Natural killer cell (primary cell): ENCODE data around the gene SH3PXD2A. TPM values are rescaled to one million over a fixed set of nuclear protein-coding genes. Genes with fewer than 3 reads are reported as not detected.

Experiments used
- ATAC-seq, 3 donors: fragments of 150-1000 bp in 2 of 3; fragments of 200-7000 bp in 1 of 3; cut with Tn5 transposase; 1 replicate in 1 of 3; 2 replicates in 2 of 3; pipeline ENCODE4 v1.10.0; 2021; ENCODE audit warnings: mild to moderate bottlenecking in 2 of 3, moderate library complexity in 2 of 3
- DNase-seq, 2 donors: peaks; one replicate each; pipeline versions ENCODE4 v3.0.0 to v3.0.0-alpha.2; 2013 to 2021; ENCODE audit warnings: mixed read lengths in 1 of 2
- H3K27ac ChIP-seq: one replicate; pipeline ENCODE4 v1.5.1; 2013; ENCODE audit warnings: mild to moderate bottlenecking, low read length
- H3K27me3 ChIP-seq: one replicate; pipeline ENCODE4 v1.6.1; 2013; ENCODE audit warnings: low read length; ENCODE audit not compliant: control insufficient read depth, insufficient read depth
- H3K36me3 ChIP-seq: one replicate; pipeline ENCODE4 v1.6.1; 2013; ENCODE audit warnings: low read length; ENCODE audit not compliant: control insufficient read depth, insufficient read depth
- H3K4me1 ChIP-seq: one replicate; pipeline ENCODE4 v1.6.1; 2013; ENCODE audit warnings: low read length; ENCODE audit not compliant: control insufficient read depth, insufficient read depth
- H3K4me3 ChIP-seq: one replicate; pipeline ENCODE4 v1.5.1; 2013; ENCODE audit warnings: low read length
- H3K9me3 ChIP-seq: one replicate; pipeline ENCODE4 v1.6.1; 2013; ENCODE audit warnings: low read length; ENCODE audit not compliant: control insufficient read depth, insufficient read depth
- H3K27ac Mint-ChIP-seq, 2 donors: one replicate each; pipeline ENCODE4 v1.8.0; 2022; ENCODE audit warnings: mild to moderate bottlenecking in 2 of 2, mixed read lengths in 2 of 2, moderate library complexity in 1 of 2
- H3K27me3 Mint-ChIP-seq, 2 donors: one replicate each; pipeline ENCODE4 v1.8.0; 2022; ENCODE audit warnings: low read depth in 2 of 2, mixed read lengths in 2 of 2
- H3K36me3 Mint-ChIP-seq: one replicate; pipeline ENCODE4 v1.8.0; 2022; ENCODE audit warnings: mixed read lengths
- H3K4me1 Mint-ChIP-seq, 2 donors: one replicate each; pipeline ENCODE4 v1.8.0; 2022; ENCODE audit warnings: mixed read lengths in 2 of 2
- H3K4me3 Mint-ChIP-seq: one replicate; pipeline ENCODE4 v1.8.0; 2022; ENCODE audit warnings: mild to moderate bottlenecking, moderate library complexity, mixed read lengths
- H3K9me3 Mint-ChIP-seq, 2 donors: one replicate each; pipeline ENCODE4 v1.8.0; 2022; ENCODE audit warnings: mixed read lengths in 2 of 2
- WGBS: methylation state at CpG from one replicate; pipeline ENCODE4 v1.1.7; 2013; ENCODE audit warnings: missing lambda C conversion rate; ENCODE audit not compliant: insufficient coverage; 5-methylcytosine and 5-hydroxymethylcytosine counted together
- intact Hi-C: fragments of 100-400 bp; cut with micrococcal nuclease; formaldehyde crosslinking; loops from one replicate; pipeline ENCODE4 v1.14.2; 2022
- total RNA-seq, 4 donors: library from RNA; stranded (reverse); fragments of 120-200 nt in 1 of 4; gene quantifications; one replicate each; pipeline versions ENCODE4 v1.2.3 to v1.2.4, GENCODE V29; 2013 to 2022
- TF ChIP-seq, protein P1 (sequence below): fragments of 200-600 bp; IDR thresholded peaks from one replicate; pipeline ENCODE4 v1.8.0; 2022; ENCODE audit warnings: antibody characterized with exemption

The SH3PXD2A gene
- total RNA-seq, 3 donors from 2014 or later (not counting 1 experiment from before 2014, with no cell fraction given) = 3.3 to 7.0 (median 4.9) TPM

DNA sequence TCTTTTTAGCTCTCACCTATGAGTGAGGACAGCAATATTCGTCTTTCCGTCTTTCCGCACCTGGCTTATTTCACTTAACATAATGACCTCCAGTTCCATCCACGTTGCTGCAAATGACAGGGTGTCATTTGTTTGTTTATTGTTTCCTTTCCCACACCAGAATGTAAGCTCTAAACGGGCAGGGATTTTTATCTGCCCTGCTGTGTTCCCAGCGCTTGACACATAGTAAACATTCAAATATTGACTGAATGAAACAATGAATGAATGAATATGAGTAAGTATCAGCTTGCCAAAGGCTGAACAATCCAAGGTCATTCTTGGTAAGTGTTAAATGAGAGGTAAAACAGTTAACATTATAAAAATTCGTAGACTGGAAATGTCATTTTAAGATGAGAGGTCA is 12.8 kb downstream of the SH3PXD2A start:
- intact Hi-C loops = no loop called here
- Mint-ChIP-seq H3K27me3 (peaks cover 0 to 3% of the 10 kb centered on the region in 2 donors), H3K27ac (no peak overlapping the region), H3K4me1 (peaks cover 15 to 16% of the 10 kb centered on the region in 2 donors), H3K36me3 (no peaks in the 10 kb centered on the region), H3K4me3 (no peak overlapping the region), H3K9me3 (no peaks in the 10 kb centered on the region)
- no peak overlapping the region for H3K4me3 ChIP-seq
- DNase-seq (no peak), ATAC-seq (no peak)
- H3K9me3 ChIP-seq = no peaks in the 10 kb centered on the region
- peaks cover 9% of the 10 kb centered on the region for H3K4me1 ChIP-seq
- H3K27me3 ChIP-seq = no peaks in the 10 kb centered on the region
- H3K36me3 ChIP-seq = no peaks in the 10 kb centered on the region
- TF ChIP-seq, protein P1, sequence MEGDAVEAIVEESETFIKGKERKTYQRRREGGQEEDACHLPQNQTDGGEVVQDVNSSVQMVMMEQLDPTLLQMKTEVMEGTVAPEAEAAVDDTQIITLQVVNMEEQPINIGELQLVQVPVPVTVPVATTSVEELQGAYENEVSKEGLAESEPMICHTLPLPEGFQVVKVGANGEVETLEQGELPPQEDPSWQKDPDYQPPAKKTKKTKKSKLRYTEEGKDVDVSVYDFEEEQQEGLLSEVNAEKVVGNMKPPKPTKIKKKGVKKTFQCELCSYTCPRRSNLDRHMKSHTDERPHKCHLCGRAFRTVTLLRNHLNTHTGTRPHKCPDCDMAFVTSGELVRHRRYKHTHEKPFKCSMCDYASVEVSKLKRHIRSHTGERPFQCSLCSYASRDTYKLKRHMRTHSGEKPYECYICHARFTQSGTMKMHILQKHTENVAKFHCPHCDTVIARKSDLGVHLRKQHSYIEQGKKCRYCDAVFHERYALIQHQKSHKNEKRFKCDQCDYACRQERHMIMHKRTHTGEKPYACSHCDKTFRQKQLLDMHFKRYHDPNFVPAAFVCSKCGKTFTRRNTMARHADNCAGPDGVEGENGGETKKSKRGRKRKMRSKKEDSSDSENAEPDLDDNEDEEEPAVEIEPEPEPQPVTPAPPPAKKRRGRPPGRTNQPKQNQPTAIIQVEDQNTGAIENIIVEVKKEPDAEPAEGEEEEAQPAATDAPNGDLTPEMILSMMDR = no peak
- WGBS = 81% methylated on average over 5 of the region's 7 CpGs
- no peak overlapping the region for H3K27ac ChIP-seq

- no peaks in the 10 kb centered on the region for H3K27me3 ChIP-seq
Measured at GRCh38 chr10:103841519-103841918, 13.9 kb downstream of the SH3PXD2A start.

GRCh38 chr10:103840740-103841070 is 14.7 kb downstream of the SH3PXD2A start:
- Mint-ChIP-seq H3K27ac (no peak overlapping the region), H3K9me3 (no peaks in the 10 kb centered on the region), H3K36me3 (no peaks in the 10 kb centered on the region), H3K4me3 (no peak overlapping the region), H3K4me1 (peaks cover 4 to 5% of the 10 kb centered on the region in 2 donors), H3K27me3 (peaks cover 0 to 3% of the 10 kb centered on the region in 2 donors)
- Histone ChIP-seq H3K27me3 (no peaks in the 10 kb centered on the region), H3K27ac (no peak overlapping the region), H3K36me3 (no peaks in the 10 kb centered on the region), H3K4me3 (no peak overlapping the region), H3K4me1 (peaks cover 3% of the 10 kb centered on the region), H3K9me3 (no peaks in the 10 kb centered on the region)
- intact Hi-C loops = no loop called here
- TF ChIP-seq, protein P1 = no peak
- DNase-seq = no peak
- no peak for ATAC-seq
- 88% methylated on average over 3 of the region's 4 CpGs for WGBS

More at GRCh38 chr10:103841519-103841918, 13.9 kb downstream of the SH3PXD2A start:
- 91% methylated on average over 7 of the region's 7 CpGs for WGBS
- Histone ChIP-seq H3K4me3 (no peak overlapping the region), H3K9me3 (no peaks in the 10 kb centered on the region), H3K4me1 (peaks cover 9% of the 10 kb centered on the region), H3K27ac (no peak overlapping the region), H3K36me3 (no peaks in the 10 kb centered on the region)
- peaks cover 12 to 13% of the 10 kb centered on the region in 2 donors for H3K4me1 Mint-ChIP-seq
- TF ChIP-seq, protein P1 = no peak
- H3K36me3 Mint-ChIP-seq = no peaks in the 10 kb centered on the region
- peaks cover 0 to 3% of the 10 kb centered on the region in 2 donors for H3K27me3 Mint-ChIP-seq
- intact Hi-C loops = no loop called here
- DNase-seq (no peak), ATAC-seq (no peak)
- no peaks in the 10 kb centered on the region for H3K9me3 Mint-ChIP-seq
- H3K4me3 Mint-ChIP-seq = no peak overlapping the region
- H3K27ac Mint-ChIP-seq = no peak overlapping the region
